GM21423 (cell line): Measurements from ENCODE around the gene RTP3.

Source experiments
- ATAC-seq: cut with Tn5 transposase; IDR thresholded peaks from one replicate; pipeline ENCODE4 v1.9.1; 2021; ENCODE audit warnings: mild to moderate bottlenecking, moderate library complexity; ENCODE audit not compliant: unreplicated experiment

The RTP3 gene

GRCh38 chr3:46497556-46498265 is at the start of gene RTP3:
TSS of gene RTP3 (plus strand) at chr3:46497976. CDS start at chr3:46498063, 87 bp downstream.
- no peak for ATAC-seq

DNA sequence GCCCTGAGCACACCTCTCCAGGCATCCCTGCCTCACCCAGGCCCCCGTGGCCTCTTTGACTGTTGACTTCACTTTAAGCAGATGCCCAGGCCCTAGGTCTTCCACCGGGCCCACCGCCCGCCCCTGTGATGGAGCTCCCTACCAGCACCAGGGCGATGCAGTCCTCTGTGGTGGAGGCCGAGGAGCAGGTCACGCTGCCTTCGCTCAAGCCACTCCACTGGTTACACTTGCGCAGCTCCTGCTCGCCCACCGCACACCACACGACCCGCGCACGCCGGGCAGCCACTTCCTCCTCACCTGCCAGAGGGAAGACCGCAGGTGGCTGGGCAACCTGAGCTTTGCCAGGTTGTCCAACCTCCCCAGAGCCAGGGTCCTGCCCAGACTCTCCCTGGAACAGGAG is 49.1 kb upstream of the RTP3 start:
- no peak for ATAC-seq

DNA sequence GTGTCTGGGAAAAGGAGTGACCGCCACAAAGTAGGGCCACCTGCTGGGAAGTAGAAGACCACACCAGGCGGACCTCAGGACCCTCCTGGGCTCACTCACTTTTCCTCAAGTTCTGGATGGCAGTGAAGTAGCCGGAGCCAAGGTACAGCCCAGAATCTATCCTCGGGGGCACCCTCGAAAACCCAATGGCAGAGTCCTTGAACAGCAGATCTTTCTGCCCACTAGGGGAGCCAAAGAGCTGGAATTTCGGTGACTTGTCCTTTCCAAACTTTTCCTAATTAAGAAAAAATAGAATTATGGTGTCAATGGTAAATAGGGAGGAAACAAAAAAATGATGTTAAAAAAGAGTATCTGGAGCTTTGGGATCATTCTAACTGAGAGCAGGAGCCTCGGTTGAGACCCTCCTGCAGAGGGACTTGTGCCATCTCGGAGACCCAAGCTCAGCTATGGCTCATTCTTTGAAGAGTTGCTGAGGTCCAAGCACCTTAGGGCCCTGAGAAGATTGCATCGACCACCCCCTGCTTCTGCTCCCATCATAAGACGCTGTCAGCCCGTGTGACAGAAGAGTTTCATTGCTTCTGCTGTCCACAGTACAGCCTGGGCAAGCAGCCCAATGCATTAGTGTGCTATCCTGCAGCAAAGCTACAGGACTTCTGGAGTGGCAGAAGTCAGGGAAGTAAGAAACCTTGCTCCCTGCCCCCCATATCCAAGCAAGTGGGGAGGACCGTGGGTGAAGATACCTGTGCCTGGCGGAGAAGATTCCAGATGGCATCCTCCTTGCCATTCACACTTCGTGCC is 47.8 kb upstream of the RTP3 start:
- ATAC-seq = no peak

DNA sequence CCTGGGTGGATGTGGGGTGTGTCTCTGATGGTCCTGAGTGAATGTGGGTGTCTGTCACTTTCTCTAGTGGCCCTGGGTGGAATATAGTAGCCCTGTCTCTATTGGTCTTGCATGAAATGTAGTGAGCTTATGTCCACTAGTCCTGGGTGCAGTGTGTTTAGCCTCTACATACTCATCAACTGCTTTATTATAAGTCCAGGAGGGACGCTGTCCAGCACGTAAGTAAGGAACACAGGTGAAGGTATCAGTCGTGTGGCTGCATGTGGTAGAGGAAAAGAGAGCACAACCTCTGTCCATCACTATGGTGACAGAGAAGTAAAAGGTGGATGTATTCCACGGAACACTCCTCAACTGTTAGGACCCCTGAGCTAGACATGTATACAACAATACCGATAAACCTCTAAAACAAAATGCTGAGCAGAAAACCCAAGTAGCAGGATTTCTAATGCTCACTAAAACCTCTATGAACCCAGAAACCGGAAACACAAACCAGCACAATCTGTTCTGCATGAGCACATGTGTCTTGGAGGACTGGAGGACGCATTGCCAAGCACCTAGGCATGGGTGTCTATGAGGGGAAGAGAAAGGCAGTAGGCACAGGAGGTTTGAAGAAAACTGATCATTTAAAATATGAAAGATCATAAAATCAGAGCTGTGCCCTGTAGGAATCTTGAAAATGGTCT is 44.1 kb upstream of the RTP3 start:
- ATAC-seq = no peak

GRCh38 chr3:46454209-46454595 is 43.6 kb upstream of the RTP3 start:
- ATAC-seq = no peak

DNA sequence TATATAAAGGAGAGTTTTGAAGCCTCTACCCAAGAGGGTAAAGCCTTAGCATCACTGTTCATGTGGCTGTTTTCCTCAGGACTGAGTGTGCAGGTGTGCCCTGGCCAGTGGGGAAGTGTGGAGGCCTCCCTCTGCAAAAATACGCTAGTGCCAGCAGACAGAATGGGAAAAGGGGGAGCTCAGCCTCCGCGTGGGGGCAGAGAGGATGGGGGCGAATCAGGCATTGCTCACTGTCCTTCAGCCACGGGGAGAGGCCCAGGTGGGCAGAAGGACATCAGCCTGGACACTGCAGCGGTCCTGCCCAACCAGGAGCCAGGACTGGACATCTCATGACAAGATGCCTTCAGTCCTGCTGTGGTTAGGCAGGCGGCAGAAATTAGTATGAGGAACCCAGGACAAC is 43.2 kb upstream of the RTP3 start:
- ATAC-seq = no peak

DNA sequence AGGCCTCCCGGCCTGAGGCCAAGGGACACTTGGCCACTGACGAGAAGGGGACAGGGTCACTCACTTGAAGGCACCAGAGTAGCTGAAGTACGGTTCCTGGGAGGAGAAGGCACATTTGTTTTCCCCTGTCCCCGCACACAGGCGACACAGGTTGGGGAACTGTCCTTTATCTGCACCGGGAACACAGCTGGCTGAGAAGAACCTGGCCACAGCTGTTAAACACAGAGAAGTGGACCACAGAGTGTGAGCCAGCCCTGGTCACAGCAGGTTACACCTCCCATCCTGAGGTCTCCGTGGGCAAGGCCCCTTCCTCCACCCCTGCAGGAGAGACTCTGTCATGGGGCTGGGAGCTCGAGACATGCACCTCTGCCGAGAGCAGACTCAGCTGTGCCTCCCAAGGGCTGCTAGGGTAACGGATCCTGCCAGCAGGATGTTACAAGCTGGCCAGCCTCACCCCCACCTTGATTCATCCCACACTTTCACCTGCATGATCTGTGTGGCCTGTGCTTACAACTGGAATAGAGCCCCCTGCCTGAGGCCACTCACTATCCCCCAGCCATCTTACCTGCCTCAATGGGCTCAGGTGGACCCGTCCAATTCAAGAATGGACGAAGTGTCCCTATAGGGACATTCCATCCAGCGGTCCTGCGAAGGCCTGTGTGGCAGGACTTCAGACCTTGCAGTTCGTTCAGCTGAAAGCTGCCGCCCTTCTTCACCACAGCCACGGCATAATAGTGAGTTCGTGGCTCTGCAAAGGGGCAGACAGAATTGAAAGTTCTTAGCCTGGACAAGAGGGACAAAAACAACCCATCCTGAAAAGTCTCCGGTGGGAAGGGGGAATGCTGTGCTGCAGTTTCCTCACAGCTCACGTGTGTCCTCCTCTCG is 42.3 kb upstream of the RTP3 start:
- no peak for ATAC-seq

- no peak for ATAC-seq
Observed at GRCh38 chr3:46456118-46456517, 41.7 kb upstream of the RTP3 start.

- ATAC-seq = no peak
Observed at GRCh38 chr3:46460051-46460450, 37.7 kb upstream of the RTP3 start.

DNA sequence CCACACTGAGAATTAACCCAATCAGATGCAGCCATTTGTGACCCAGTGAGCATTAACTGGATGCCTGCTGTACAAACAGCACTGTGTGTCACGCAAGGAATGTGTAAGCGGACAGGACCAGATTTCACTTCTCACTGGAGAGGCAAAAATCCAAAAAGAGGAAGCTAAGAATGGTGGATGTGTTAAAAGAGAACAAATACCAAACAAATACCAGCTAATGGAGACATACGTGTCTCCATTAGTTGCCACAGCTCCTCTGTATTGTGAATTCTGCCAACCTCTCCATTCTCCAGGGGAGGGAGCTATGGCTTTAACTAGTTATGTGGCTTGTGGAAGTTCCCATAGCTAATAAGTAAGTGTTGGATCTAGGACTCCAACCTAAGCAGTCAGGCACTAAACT is 35.7 kb upstream of the RTP3 start:
- ATAC-seq = no peak

GRCh38 chr3:46462511-46462910 is 35.3 kb upstream of the RTP3 start:
- no peak for ATAC-seq

GRCh38 chr3:46463120-46463867 is 34.5 kb upstream of the RTP3 start:
- ATAC-seq = no peak

- no peak for ATAC-seq
Observed at GRCh38 chr3:46463868-46464241, 33.9 kb upstream of the RTP3 start.

- no peak for ATAC-seq
Observed at GRCh38 chr3:46464326-46465195, 33.2 kb upstream of the RTP3 start, which contains the start of gene LTF. TSS of gene LTF (minus strand) at chr3:46464905. CDS start at chr3:46464867, 38 bp downstream.

DNA sequence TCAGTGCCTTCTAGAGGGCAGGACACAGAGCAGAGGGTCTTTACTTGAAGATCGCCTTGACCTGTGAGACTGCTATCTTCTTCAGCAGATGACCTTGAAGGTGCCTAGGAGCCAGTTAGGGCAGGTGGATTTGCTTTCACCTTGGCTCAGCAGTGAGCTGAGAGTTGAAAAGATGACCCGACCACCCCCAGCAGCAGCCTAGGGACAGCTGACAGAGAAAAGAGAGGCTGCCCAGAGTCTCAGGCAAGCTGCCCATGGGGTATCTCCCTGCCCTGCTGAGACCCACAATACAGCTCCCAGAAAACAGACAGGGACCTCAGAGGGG is 32.6 kb upstream of the RTP3 start:
- no peak for ATAC-seq

- no peak for ATAC-seq
Observed at GRCh38 chr3:46466273-46466672, 31.5 kb upstream of the RTP3 start.

GRCh38 chr3:46466871-46467403 is 30.8 kb upstream of the RTP3 start:
- ATAC-seq = no peak

DNA sequence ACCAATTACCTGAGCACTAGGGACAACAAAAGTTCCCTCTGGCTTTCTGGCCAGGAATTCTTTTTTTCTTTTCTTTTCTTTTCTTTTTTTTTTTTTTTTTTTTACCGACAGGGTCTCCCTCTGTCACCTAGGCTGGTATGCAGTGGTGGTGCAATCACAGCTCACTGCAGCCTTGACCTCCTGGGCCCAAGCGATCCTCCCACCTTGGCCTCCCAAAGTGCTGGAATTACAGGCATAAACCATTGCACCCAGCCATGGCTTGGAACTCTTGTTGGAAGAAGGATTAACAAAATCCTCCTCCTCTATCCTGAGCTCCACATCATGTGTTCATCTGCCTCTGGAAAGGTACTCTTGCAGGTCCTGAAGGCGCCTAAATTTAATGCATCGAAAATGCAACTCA is 30.2 kb upstream of the RTP3 start:
- ATAC-seq = no peak
